Activated naive CD8-positive, alpha-beta T cell treated with anti-CD3 and anti-CD28 coated beads, Interleukin-2, amount 50 U/mL, for 16 hours (primary cell): ENCODE results near the gene PTPRE.

Experiments
- DNase-seq: peaks from one replicate; pipeline ENCODE4 v3.0.0-alpha.2; 2020; ENCODE audit warnings: low read depth, low spot score

The PTPRE gene

GRCh38 chr10:128025437-128025836 lies 118.5 kb downstream of the PTPRE start:
- DNase-seq: no peak

GRCh38 chr10:128025951-128026350 lies 119.0 kb downstream of the PTPRE start:
- no peak for DNase-seq

GRCh38 chr10:128026615-128027300 lies 119.9 kb downstream of the PTPRE start:
- DNase-seq: no peak

- no peak for DNase-seq
These were observed 120.4 kb downstream of the PTPRE start for GRCh38 chr10:128027306-128027705.

- no peak for DNase-seq
These were observed 121.1 kb downstream of the PTPRE start for GRCh38 chr10:128027822-128028507.

GRCh38 chr10:128028508-128029289 lies 121.8 kb downstream of the PTPRE start:
- no peak for DNase-seq

GRCh38 chr10:128029290-128029651 lies 122.4 kb downstream of the PTPRE start:
- DNase-seq: no peak

GRCh38 chr10:128029731-128030369 lies 122.9 kb downstream of the PTPRE start:
- DNase-seq: no peak

GRCh38 chr10:128030498-128031072 lies 123.7 kb downstream of the PTPRE start:
- no peak for DNase-seq

GRCh38 chr10:128031216-128031615 lies 124.3 kb downstream of the PTPRE start:
- DNase-seq: no peak

GRCh38 chr10:128032466-128032865 lies 125.6 kb downstream of the PTPRE start:
- no peak for DNase-seq

- peak; percentile 22 for DNase-seq
These were observed 128.7 kb downstream of the PTPRE start for GRCh38 chr10:128035557-128035973.

- no peak for DNase-seq
These were observed 129.2 kb downstream of the PTPRE start for GRCh38 chr10:128036011-128036615.

- no peak for DNase-seq
These were observed 130.0 kb downstream of the PTPRE start for GRCh38 chr10:128036746-128037543.

GRCh38 chr10:128040096-128040495 lies 133.2 kb downstream of the PTPRE start:
- no peak for DNase-seq

GRCh38 chr10:128040681-128041080 lies 133.8 kb downstream of the PTPRE start:
- no peak for DNase-seq

GRCh38 chr10:128042131-128042610 lies 135.3 kb downstream of the PTPRE start:
- no peak for DNase-seq

GRCh38 chr10:128043259-128044045 lies 136.5 kb downstream of the PTPRE start:
- no peak for DNase-seq

- no peak for DNase-seq
These were observed 137.3 kb downstream of the PTPRE start for GRCh38 chr10:128044186-128044585.
